ENCODE data around the gene PIK3C3. TPM values are rescaled to one million over a fixed set of nuclear protein-coding genes. Genes with fewer than 3 reads are reported as not detected.

The PIK3C3 gene
- total RNA-seq, 1 experiment from 2014 or later = 23.9 TPM

DNA sequence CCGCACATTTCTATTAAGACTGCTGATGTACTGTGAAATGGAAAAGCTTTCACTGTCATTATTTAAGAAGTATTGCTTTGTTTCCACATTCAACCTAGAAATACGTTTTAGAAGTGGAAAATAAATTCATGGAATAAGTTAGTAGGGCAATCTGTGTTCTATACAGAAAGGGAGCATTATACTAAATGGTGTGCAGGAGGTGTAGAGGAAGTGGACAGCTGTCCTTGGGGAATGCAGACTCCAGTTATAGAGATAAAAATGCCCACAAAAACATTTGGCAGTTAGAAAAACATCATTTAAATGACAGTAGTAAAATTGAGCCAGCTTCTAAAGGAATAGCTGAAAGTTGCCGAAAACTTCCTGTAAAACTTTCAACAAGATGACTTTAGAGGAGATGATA, 46.8 kb downstream of the PIK3C3 start:
- Histone ChIP-seq H3K27ac (ENCODE audit: low read length) (no peak overlapping the region), H3K36me3 (ENCODE audit: control insufficient read depth, insufficient read depth, low read length) (no peaks in the 10 kb centered on the region; the same call in 1 of the 2 replicates), H3K27me3 (ENCODE audit: control insufficient read depth, insufficient read depth, low read length) (no peaks in the 10 kb centered on the region), H3K4me3 (ENCODE audit: low read depth in 2 of 2, low read length in 2 of 2) (no peak overlapping the region), H3K9me3 (ENCODE audit: control insufficient read depth, insufficient read depth, low read depth, low read length) (no peaks in the 10 kb centered on the region), H3K4me1 (ENCODE audit: control insufficient read depth, insufficient read depth, low read length) (no peaks in the 10 kb centered on the region)
- intact Hi-C loops (cut with micrococcal nuclease; ENCODE audit: unreplicated experiment) = no loop called here
- ATAC-seq = no peak
- DNase-seq (ENCODE audit: low read depth, low spot score) = no peak
- in situ Hi-C loops (cut with HindIII; ENCODE audit: low pct_unique_long_range_greater_than_20kb, low sequenced_read_pairs) = no loop called here
- CTCF ChIA-PET = no interaction called here
- TF ChIP-seq CTCF (IDR thresholded peaks at IDR 0.05) = no peak
- no peak for TF ChIP-seq REST (IDR thresholded peaks at IDR 0.05; ENCODE audit: insufficient read depth in 1 of 2, low read depth in 2 of 2, low read length in 1 of 2)
- TF ChIP-seq SIN3A (IDR thresholded peaks at IDR 0.05; ENCODE audit: borderline replicate concordance, insufficient read depth, low read depth, low read length) = no peak
- no peak for TF ChIP-seq TCF7L2 (IDR thresholded peaks at IDR 0.05; ENCODE audit: low read depth, low read length)
- TF ChIP-seq POLR2AphosphoS5 (IDR thresholded peaks at IDR 0.05; ENCODE audit: low read depth, low read length) = no peak
- POLR2A ChIA-PET = no interaction called here
- BruUV-seq (replicated peaks) = no TSS peak

- BruUV-seq (replicated peaks) = no TSS peak
- ATAC-seq = no peak
- intact Hi-C loops (cut with micrococcal nuclease; ENCODE audit: unreplicated experiment) = no loop called here
- CTCF ChIA-PET = interaction anchor here (0.9 kb wide), 1 partner anchor 24 kb away, joined by 4 read pairs; no protein-coding TSS in a partner anchor
- Histone ChIP-seq H3K9me3 (ENCODE audit: control insufficient read depth, insufficient read depth, low read depth, low read length) (no peaks in the 10 kb centered on the region), H3K27me3 (ENCODE audit: control insufficient read depth, insufficient read depth, low read length) (no peaks in the 10 kb centered on the region), H3K36me3 (ENCODE audit: control insufficient read depth, insufficient read depth, low read length) (no peaks in the 10 kb centered on the region; the same call in 1 of the 2 replicates), H3K4me3 (ENCODE audit: low read depth in 2 of 2, low read length in 2 of 2) (no peak overlapping the region), H3K4me1 (ENCODE audit: control insufficient read depth, insufficient read depth, low read length) (no peaks in the 10 kb centered on the region), H3K27ac (ENCODE audit: low read length) (no peak overlapping the region)
- in situ Hi-C loops (cut with HindIII; ENCODE audit: low pct_unique_long_range_greater_than_20kb, low sequenced_read_pairs) = no loop called here
- TF ChIP-seq CTCF (IDR thresholded peaks at IDR 0.05) (no peak), SIN3A (IDR thresholded peaks at IDR 0.05; ENCODE audit: borderline replicate concordance, insufficient read depth, low read depth, low read length) (no peak), TCF7L2 (IDR thresholded peaks at IDR 0.05; ENCODE audit: low read depth, low read length) (no peak), REST (IDR thresholded peaks at IDR 0.05; ENCODE audit: insufficient read depth in 1 of 2, low read depth in 2 of 2, low read length in 1 of 2) (no peak), POLR2AphosphoS5 (IDR thresholded peaks at IDR 0.05; ENCODE audit: low read depth, low read length) (no peak)
- no peak for DNase-seq (ENCODE audit: low read depth, low spot score)
- POLR2A ChIA-PET = no interaction called here
Observed at GRCh38 chr18:42004653-42005052, 49.6 kb downstream of the PIK3C3 start.

Measured in Panc1 (cell line).